ENCODE measurements around the gene EEFSEC.

DNA sequence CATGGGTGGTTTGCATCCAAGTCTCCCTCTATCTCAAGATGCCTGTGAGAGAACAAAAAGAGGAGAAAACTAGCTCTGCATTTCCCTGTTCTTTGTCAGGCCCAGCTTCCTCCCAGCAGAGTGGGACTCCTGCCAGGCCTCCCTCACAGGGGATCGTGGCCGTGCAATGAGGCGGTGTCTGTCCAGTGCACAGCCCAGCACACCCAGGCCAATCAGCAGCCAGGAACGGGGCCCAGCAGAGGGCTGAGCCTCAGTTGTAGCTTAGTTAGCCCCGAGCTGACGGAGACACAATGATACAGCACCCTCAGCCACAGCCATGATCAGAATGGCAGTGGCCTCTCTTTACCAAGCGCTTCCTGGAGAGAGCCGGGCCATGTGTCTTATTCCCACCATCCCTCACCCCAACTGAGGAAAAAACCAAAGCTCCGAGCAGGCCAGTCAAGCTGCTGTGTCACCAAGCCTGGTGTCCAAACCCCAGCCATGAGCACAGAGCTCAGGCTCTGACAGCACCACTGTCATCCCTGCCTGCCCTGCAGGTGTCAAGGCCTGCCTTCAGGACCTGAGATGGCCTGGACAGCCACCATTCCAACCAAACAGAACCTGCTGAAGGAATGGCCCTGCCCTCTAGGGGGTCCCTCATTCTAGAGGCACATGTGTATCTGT, 242.3 kb downstream of the EEFSEC start:
- TF ChIP-seq, protein P1, sequence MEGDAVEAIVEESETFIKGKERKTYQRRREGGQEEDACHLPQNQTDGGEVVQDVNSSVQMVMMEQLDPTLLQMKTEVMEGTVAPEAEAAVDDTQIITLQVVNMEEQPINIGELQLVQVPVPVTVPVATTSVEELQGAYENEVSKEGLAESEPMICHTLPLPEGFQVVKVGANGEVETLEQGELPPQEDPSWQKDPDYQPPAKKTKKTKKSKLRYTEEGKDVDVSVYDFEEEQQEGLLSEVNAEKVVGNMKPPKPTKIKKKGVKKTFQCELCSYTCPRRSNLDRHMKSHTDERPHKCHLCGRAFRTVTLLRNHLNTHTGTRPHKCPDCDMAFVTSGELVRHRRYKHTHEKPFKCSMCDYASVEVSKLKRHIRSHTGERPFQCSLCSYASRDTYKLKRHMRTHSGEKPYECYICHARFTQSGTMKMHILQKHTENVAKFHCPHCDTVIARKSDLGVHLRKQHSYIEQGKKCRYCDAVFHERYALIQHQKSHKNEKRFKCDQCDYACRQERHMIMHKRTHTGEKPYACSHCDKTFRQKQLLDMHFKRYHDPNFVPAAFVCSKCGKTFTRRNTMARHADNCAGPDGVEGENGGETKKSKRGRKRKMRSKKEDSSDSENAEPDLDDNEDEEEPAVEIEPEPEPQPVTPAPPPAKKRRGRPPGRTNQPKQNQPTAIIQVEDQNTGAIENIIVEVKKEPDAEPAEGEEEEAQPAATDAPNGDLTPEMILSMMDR (IDR thresholded peaks at IDR 0.05; ENCODE audit: low read length) = no peak
- TF ChIP-seq EZH2phosphoT487 (IDR thresholded peaks at IDR 0.05; ENCODE audit: low read length) (no peak), EZH2 (optimal IDR thresholded peaks at IDR 0.05; ENCODE audit: low read depth, low read length) (no peak)

All from MM.1S (cell line).